GM12878 (cell line): ENCODE results near the gene NELFE. TPM values are rescaled to one million over a fixed set of nuclear protein-coding genes. Genes with fewer than 3 reads are reported as not detected.

Experiments
- ATAC-seq: fragments of 200-7000 bp; cut with Tn5 transposase; 3 replicates; pipeline ENCODE4 v1.9.1; 2020; ENCODE audit warnings: mild to moderate bottlenecking, moderate library complexity
- BruUV-seq: library from RNA; stranded (reverse); fragments of 400-500 nt; replicated peaks from 2 replicates; lab custom pipeline; 2021; lab: Mats Ljungman, UMichigan
- CTCF ChIA-PET: fragments of 300-600 bp; sonication (Branson Sonifier 250); formaldehyde crosslinking; extraction: SDS; loops from one replicate; lab custom pipeline; 2021; ENCODE audit warnings: inconsistent platforms; lab: Yijun Ruan, JAX
- POLR2A ChIA-PET: fragments of 350-600 bp; formaldehyde crosslinking; extraction: SDS; loops from one replicate; lab custom pipeline; 2021; ENCODE audit warnings: inconsistent platforms; lab: Charles Lee
- RAD21 ChIA-PET: fragments of 300-600 bp; sonication (Branson Sonifier 250); formaldehyde crosslinking; loops from one replicate; lab custom pipeline; 2023; ENCODE audit warnings: antibody characterized with exemption; ENCODE audit not compliant: unreplicated experiment; lab: Charles Lee
- SMC1A ChIA-PET: fragments of 300-600 bp; sonication (Branson Sonifier 250); formaldehyde crosslinking; loops from one replicate; lab custom pipeline; 2023; ENCODE audit not compliant: unreplicated experiment, uncharacterized antibody; lab: Charles Lee
- DNase-seq: peaks from one replicate; pipeline ENCODE4 v3.0.0-alpha.2; 2011; ENCODE audit warnings: low read depth, low spot score
- FAIRE-seq: peaks from 3 replicates; lab custom pipeline; 2011; peaks lifted over from hg19 to GRCh38; lab: Jason Lieb, UNC
- H2AFZ ChIP-seq: 2 replicates; pipeline ENCODE4 v1.6.0; 2011; ENCODE audit warnings: low read depth, low read length, control low read depth; ENCODE audit not compliant: control insufficient read depth
- H3K27ac ChIP-seq: 2 replicates; pipeline ENCODE4 v1.5.1; 2011; ENCODE audit warnings: control low read depth; ENCODE audit not compliant: control insufficient read depth, insufficient read depth
- H3K27me3 ChIP-seq, 2 experiments: replicated peaks in 1 of 2; 2 replicates each; pipeline versions ENCODE4 v1.6.0 to v1.6.1; 2011; ENCODE audit warnings: low read length in 1 of 2; ENCODE audit not compliant: control insufficient read depth in 2 of 2, insufficient read depth in 2 of 2
- H3K36me3 ChIP-seq, 2 experiments: 2 replicates each; pipeline ENCODE4 v1.5.1; 2011; ENCODE audit warnings: low read length in 1 of 2; ENCODE audit not compliant: control insufficient read depth in 2 of 2, insufficient read depth in 2 of 2
- H3K4me1 ChIP-seq: 2 replicates; pipeline ENCODE4 v1.6.1; 2011; ENCODE audit warnings: mild to moderate bottlenecking, low read length, moderate library complexity, mixed read lengths; ENCODE audit not compliant: control insufficient read depth, insufficient read depth
- H3K4me2 ChIP-seq: 2 replicates; pipeline ENCODE4 v1.6.0; 2011; ENCODE audit warnings: control low read depth; ENCODE audit not compliant: control insufficient read depth, insufficient read depth
- H3K4me3 ChIP-seq: fragments of 200-600 bp; sonication (generic); 2 replicates; pipeline ENCODE4 v1.5.1; 2016
- H3K79me2 ChIP-seq: 2 replicates; pipeline ENCODE4 v1.6.0; 2011; ENCODE audit warnings: low read length; ENCODE audit not compliant: control insufficient read depth, insufficient read depth
- H3K9ac ChIP-seq: 2 replicates; pipeline ENCODE4 v1.8.0; 2011; ENCODE audit warnings: low read length, control low read depth, mixed read lengths; ENCODE audit not compliant: control insufficient read depth, insufficient read depth
- H3K9me3 ChIP-seq: replicated peaks from 3 replicates; pipeline ENCODE4 v1.5.1; 2011; ENCODE audit warnings: mild to moderate bottlenecking, low read length; ENCODE audit not compliant: control insufficient read depth, insufficient read depth
- H4K20me1 ChIP-seq: 2 replicates; pipeline ENCODE4 v1.6.0; 2011; ENCODE audit not compliant: control insufficient read depth, insufficient read depth
- ATF3 ChIP-seq: IDR thresholded peaks from 2 replicates; pipeline ENCODE4 v1.6.1; 2011; ENCODE audit warnings: low read depth, mild to moderate bottlenecking, low read length, moderate library complexity, borderline replicate concordance; ENCODE audit errors: extremely low read depth
- E4F1 ChIP-seq: fragments of 450-650 bp; IDR thresholded peaks from 2 replicates; pipeline ENCODE4 v1.6.1; 2018; ENCODE audit warnings: borderline replicate concordance, mild to moderate bottlenecking; ENCODE audit not compliant: partially characterized antibody
- KLF5 ChIP-seq: fragments of 450-650 bp; IDR thresholded peaks from 2 replicates; pipeline ENCODE4 v1.6.1; 2014; ENCODE audit warnings: mild to moderate bottlenecking; ENCODE audit not compliant: partially characterized antibody
- NR2F1 ChIP-seq: fragments of 450-650 bp; conservative IDR thresholded peaks from 2 replicates; pipeline ENCODE4 v1.6.1; 2017; ENCODE audit warnings: mild to moderate bottlenecking
- POLR2A ChIP-seq: IDR thresholded peaks from 2 replicates; pipeline ENCODE4 v1.6.1; 2011; ENCODE audit warnings: low read depth, mild to moderate bottlenecking, low read length
- RB1 ChIP-seq: fragments of 450-650 bp; formaldehyde crosslinking; IDR thresholded peaks from 2 replicates; pipeline ENCODE4 v1.6.1; 2017; ENCODE audit warnings: mild to moderate bottlenecking, borderline replicate concordance
- WGBS: methylation state at CpG from one replicate; pipeline ENCODE4 v1.1.6; 2016; ENCODE audit warnings: low lambda C conversion rate; ENCODE audit not compliant: insufficient replicate concordance, insufficient coverage; ENCODE audit errors: missing lambda C conversion rate; 5-methylcytosine and 5-hydroxymethylcytosine counted together
- in situ Hi-C: fragments of 300-500 bp; cut with MboI; formaldehyde crosslinking; loops from 9 replicates; pipeline ENCODE4 v1.14.3; 2018; ENCODE audit warnings: mixed read lengths
- intact Hi-C: fragments of 100-400 bp; cut with micrococcal nuclease; formaldehyde crosslinking; loops from one replicate; pipeline ENCODE4 v1.14.2; 2022; ENCODE audit not compliant: unreplicated experiment
- polyA plus RNA-seq, 11 experiments: library from polyadenylated mRNA; depleted of rRNA in 4 of 11; unstranded in 6 of 11; stranded (reverse) in 5 of 11; fragments of >200 nt; fragmentation: Nextera tagmentation in 4 of 11; fragmentation: Illumina TruSeq in 1 of 11; extraction: Ambion mirVana in 4 of 11; extraction: Trizol in 1 of 11; gene quantifications; 1 replicate in 1 of 11; 2 replicates in 10 of 11; pipeline versions ENCODE4 v1.2.1 to v1.2.3, GENCODE V29; 2011 to 2016; ENCODE audit warnings: inconsistent platforms in 2 of 11, missing spikeins in 2 of 11, low read depth in 1 of 11
- total RNA-seq, 4 experiments: library from RNA; depleted of rRNA in 3 of 4; stranded (reverse); fragments of >200 nt in 3 of 4; fragmentation: Illumina TruSeq in 1 of 4; extraction: Trizol in 1 of 4; gene quantifications; 2 replicates each; pipeline versions ENCODE4 v1.2.1 to v1.2.3, GENCODE V29; 2013 to 2021

The NELFE gene
- total and polyA plus RNA-seq, 10 of the 15 experiments (the other 5 are each of a cell fraction or from before 2014, with no cell fraction given) = 8.5 to 105 (median 59.7) TPM

- in situ Hi-C loops (no loop called here), intact Hi-C loops (no loop called here)
- RAD21 ChIA-PET = no interaction called here
- no TSS peak for BruUV-seq
- no peaks in the 10 kb centered on the region for H3K27me3 ChIP-seq
- no peaks in the 10 kb centered on the region for H4K20me1 ChIP-seq
- H3K4me3 ChIP-seq = no peak overlapping the region
- TF ChIP-seq E4F1 = no peak
- no peak for TF ChIP-seq ATF3
- H3K27ac ChIP-seq = no peak overlapping the region
- H3K36me3 ChIP-seq = peaks cover 26% of the 10 kb centered on the region in 2 experiments
- POLR2A ChIA-PET = interaction anchor here (0.6 to 0.7 kb wide), 2 partner anchors 178 to 230 kb away, joined by 3 to 4 read pairs; no protein-coding TSS in a partner anchor
- no peak overlapping the region for H3K9ac ChIP-seq
- no peak for DNase-seq
- no peaks in the 10 kb centered on the region for H3K9me3 ChIP-seq
- peaks cover 9% of the 10 kb centered on the region; the same call in 1 of the 2 replicates for H3K4me1 ChIP-seq
- CTCF ChIA-PET = interaction anchor here (1.3 kb wide), 1 partner anchor 14 kb away, joined by 4 read pairs; no protein-coding TSS in a partner anchor
- SMC1A ChIA-PET = no interaction called here
- no peak for ATAC-seq
- H2AFZ ChIP-seq = no peak overlapping the region
- peaks cover 11% of the 10 kb centered on the region for H3K79me2 ChIP-seq
- no peak for FAIRE-seq
- H3K4me2 ChIP-seq = no peak overlapping the region
- WGBS = 100% methylated on average over 7 of the region's 7 CpGs
Observed at GRCh38 chr6:31966506-31966905, 7.7 kb upstream of the NELFE start.

GRCh38 chr6:31965700-31966099, 6.9 kb upstream of the NELFE start:
- TF ChIP-seq KLF5 = no peak
- TF ChIP-seq POLR2A = 0 out of 2 replicates have a peak, but pooled peaks have one; percentile 25
- no peak for TF ChIP-seq E4F1
- TF ChIP-seq NR2F1 = no peak
- no peak for TF ChIP-seq RB1
- DNase-seq (no peak), ATAC-seq (no peak), FAIRE-seq (no peak)
- H3K79me2 ChIP-seq = peaks cover 3% of the 10 kb centered on the region
- peaks cover 26 to 29% of the 10 kb centered on the region in 2 experiments for H3K36me3 ChIP-seq
- WGBS = 89% methylated on average over 13 of the region's 13 CpGs
- intact Hi-C loops (no loop called here), in situ Hi-C loops (no loop called here)
- CTCF ChIA-PET = no interaction called here
- no peak overlapping the region for H3K9ac ChIP-seq
- no peak overlapping the region for H3K4me3 ChIP-seq
- SMC1A ChIA-PET = interaction anchor here (0.6 kb wide), 2 partner anchors 327 to 391 kb away, joined by 3 read pairs; no protein-coding TSS in a partner anchor
- H4K20me1 ChIP-seq = no peaks in the 10 kb centered on the region
- no peak overlapping the region for H3K4me2 ChIP-seq
- H3K4me1 ChIP-seq = peaks cover 5% of the 10 kb centered on the region; the same call in 1 of the 2 replicates
- no peaks in the 10 kb centered on the region for H3K9me3 ChIP-seq
- H2AFZ ChIP-seq = no peak overlapping the region
- no TSS peak for BruUV-seq
- POLR2A ChIA-PET = no interaction called here
- no peak overlapping the region for H3K27ac ChIP-seq
- RAD21 ChIA-PET = no interaction called here
- H3K27me3 ChIP-seq = no peaks in the 10 kb centered on the region
